Keratinocyte (primary cell): ENCODE data around the gene MCOLN3. TPM values are rescaled to one million over a fixed set of nuclear protein-coding genes. Genes with fewer than 3 reads are reported as not detected.

ENCODE experiments used
- DNase-seq: peaks from one replicate; pipeline ENCODE4 v3.0.0-alpha.2; 2011; ENCODE audit warnings: low read depth, missing footprints, low spot score
- FAIRE-seq: peaks from 2 replicates; lab custom pipeline; 2011; peaks lifted over from hg19 to GRCh38; lab: Jason Lieb, UNC
- H2AFZ ChIP-seq: 2 replicates; pipeline ENCODE4 v1.6.0; 2012; ENCODE audit warnings: low read length, control low read depth, inconsistent platforms; ENCODE audit not compliant: control insufficient read depth
- H3K27ac ChIP-seq: 2 replicates; pipeline ENCODE4 v1.5.1; 2011; ENCODE audit warnings: low read length; ENCODE audit not compliant: control insufficient read depth, insufficient read depth
- H3K27me3 ChIP-seq: 3 replicates; pipeline ENCODE4 v1.6.0; 2011; ENCODE audit warnings: low read length; ENCODE audit not compliant: control insufficient read depth, insufficient read depth; ENCODE audit errors: extremely low read depth
- H3K36me3 ChIP-seq, 2 experiments: 2 replicates in 1 of 2; 3 replicates in 1 of 2; pipeline ENCODE4 v1.5.1; 2011; ENCODE audit warnings: low read length in 2 of 2, mild to moderate bottlenecking in 1 of 2; ENCODE audit not compliant: control insufficient read depth in 2 of 2, insufficient read depth in 2 of 2; ENCODE audit errors: extremely low read depth in 1 of 2
- H3K4me1 ChIP-seq: 3 replicates; pipeline ENCODE4 v1.5.1; 2011; ENCODE audit warnings: low read length; ENCODE audit not compliant: control insufficient read depth, insufficient read depth; ENCODE audit errors: extremely low read depth
- H3K4me2 ChIP-seq: 3 replicates; pipeline ENCODE4 v1.6.0; 2011; ENCODE audit warnings: low read depth, low read length; ENCODE audit not compliant: control insufficient read depth, insufficient read depth; ENCODE audit errors: extremely low read depth
- H3K4me3 ChIP-seq, 3 experiments: fragments of 200-600 bp in 1 of 3; sonication (generic) in 1 of 3; 2 replicates in 2 of 3; 3 replicates in 1 of 3; pipeline ENCODE4 v1.5.1; 2011 to 2016; ENCODE audit warnings: low read length in 3 of 3, mild to moderate bottlenecking in 3 of 3, control low read depth in 2 of 3, inconsistent platforms in 1 of 3, low read depth in 1 of 3, mixed read lengths in 1 of 3, mixed run types in 1 of 3, moderate library complexity in 1 of 3; ENCODE audit not compliant: control insufficient read depth in 2 of 3, insufficient read depth in 2 of 3; ENCODE audit errors: extremely low read depth in 1 of 3
- H3K79me2 ChIP-seq: 2 replicates; pipeline ENCODE4 v1.6.0; 2012; ENCODE audit warnings: low read length; ENCODE audit not compliant: control insufficient read depth, insufficient read depth
- H3K9ac ChIP-seq: 3 replicates; pipeline ENCODE4 v1.6.0; 2011; ENCODE audit warnings: low read length; ENCODE audit not compliant: control insufficient read depth, insufficient read depth; ENCODE audit errors: extremely low read depth
- H3K9me1 ChIP-seq: 3 replicates; pipeline ENCODE4 v1.6.0; 2011; ENCODE audit warnings: low read length; ENCODE audit not compliant: control insufficient read depth, insufficient read depth; ENCODE audit errors: extremely low read depth
- H3K9me3 ChIP-seq: 2 replicates; pipeline ENCODE4 v1.5.1; 2012; ENCODE audit warnings: low read depth, low read length; ENCODE audit not compliant: control insufficient read depth
- H4K20me1 ChIP-seq: 3 replicates; pipeline ENCODE4 v1.6.0; 2011; ENCODE audit warnings: low read length; ENCODE audit not compliant: control insufficient read depth, insufficient read depth; ENCODE audit errors: extremely low read depth
- EZH2 ChIP-seq: IDR thresholded peaks from one replicate; pipeline ENCODE4 v1.6.1; 2012; ENCODE audit warnings: inconsistent platforms, mild to moderate bottlenecking, low read length, moderate library complexity
- dilution Hi-C: fragments of 300-500 bp; cut with MboI; formaldehyde crosslinking; loops from one replicate; pipeline ENCODE4 v1.7.0; 2020; ENCODE audit warnings: low sequenced_read_pairs; ENCODE audit not compliant: extremely low pct_ligation_motif_present
- polyA plus RNA-seq, 5 experiments: library from polyadenylated mRNA; depleted of rRNA in 3 of 5; stranded (reverse) in 3 of 5; stranded (forward) in 1 of 5; unstranded in 1 of 5; fragments of >200 nt; gene quantifications; 1 replicate in 1 of 5; 2 replicates in 3 of 5; 3 replicates in 1 of 5; pipeline versions ENCODE4 v1.2.1 to v1.2.3, GENCODE V29; 2011 to 2012; ENCODE audit warnings: missing spikeins in 2 of 5, low read depth in 1 of 5, low replicate concordance in 1 of 5
- TF ChIP-seq, protein P1 (sequence below), 3 experiments: IDR thresholded peaks in 1 of 3; conservative IDR thresholded peaks in 1 of 3; optimal IDR thresholded peaks in 1 of 3; 2 replicates in 2 of 3; 3 replicates in 1 of 3; pipeline versions ENCODE3 to v1.5.1; 2011; ENCODE audit warnings: low read length in 3 of 3, mild to moderate bottlenecking in 3 of 3, moderate library complexity in 2 of 3, control low read depth in 1 of 3, inconsistent platforms in 1 of 3; ENCODE audit not compliant: insufficient read depth in 2 of 3; ENCODE audit errors: extremely low read depth in 1 of 3

The MCOLN3 gene
- polyA plus RNA-seq, 1 donor (not counting 4 experiments of a cell fraction or from before 2014, with no cell fraction given), result 15.4 TPM

DNA sequence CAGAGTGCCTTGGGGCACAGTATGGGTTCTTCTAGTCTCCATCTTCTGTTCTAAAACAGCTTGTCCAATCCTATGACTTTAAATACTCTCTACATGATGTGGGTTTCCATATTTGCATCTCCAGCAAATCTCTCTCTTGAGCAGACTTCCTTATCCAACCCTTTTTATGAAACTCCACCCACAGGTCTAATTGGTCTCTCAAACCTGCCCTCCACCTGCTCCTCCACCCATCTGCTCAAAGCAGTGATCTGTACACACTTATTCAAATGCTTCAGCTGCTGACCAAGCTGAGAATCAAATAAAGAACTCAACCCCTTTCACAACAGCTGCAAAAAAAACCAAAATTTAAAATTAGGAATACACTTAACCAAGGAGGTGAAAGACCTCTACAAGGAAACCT is 62.9 kb downstream of the MCOLN3 start:
- Histone ChIP-seq H3K27me3 (no peaks in the 10 kb centered on the region), H2AFZ (no peak overlapping the region), H3K4me3 (no peak overlapping the region), H3K4me2 (no peak overlapping the region), H3K4me1 (no peaks in the 10 kb centered on the region), H3K9me3 (no peaks in the 10 kb centered on the region), H3K27ac (no peak overlapping the region), H3K9me1 (no peaks in the 10 kb centered on the region), H3K36me3 (no peaks in the 10 kb centered on the region), H4K20me1 (no peaks in the 10 kb centered on the region), H3K9ac (no peak overlapping the region), H3K79me2 (no peaks in the 10 kb centered on the region)
- no peak for DNase-seq
- dilution Hi-C loops, result no loop called here
- no peak for FAIRE-seq
- no peak for TF ChIP-seq EZH2
- TF ChIP-seq, protein P1, sequence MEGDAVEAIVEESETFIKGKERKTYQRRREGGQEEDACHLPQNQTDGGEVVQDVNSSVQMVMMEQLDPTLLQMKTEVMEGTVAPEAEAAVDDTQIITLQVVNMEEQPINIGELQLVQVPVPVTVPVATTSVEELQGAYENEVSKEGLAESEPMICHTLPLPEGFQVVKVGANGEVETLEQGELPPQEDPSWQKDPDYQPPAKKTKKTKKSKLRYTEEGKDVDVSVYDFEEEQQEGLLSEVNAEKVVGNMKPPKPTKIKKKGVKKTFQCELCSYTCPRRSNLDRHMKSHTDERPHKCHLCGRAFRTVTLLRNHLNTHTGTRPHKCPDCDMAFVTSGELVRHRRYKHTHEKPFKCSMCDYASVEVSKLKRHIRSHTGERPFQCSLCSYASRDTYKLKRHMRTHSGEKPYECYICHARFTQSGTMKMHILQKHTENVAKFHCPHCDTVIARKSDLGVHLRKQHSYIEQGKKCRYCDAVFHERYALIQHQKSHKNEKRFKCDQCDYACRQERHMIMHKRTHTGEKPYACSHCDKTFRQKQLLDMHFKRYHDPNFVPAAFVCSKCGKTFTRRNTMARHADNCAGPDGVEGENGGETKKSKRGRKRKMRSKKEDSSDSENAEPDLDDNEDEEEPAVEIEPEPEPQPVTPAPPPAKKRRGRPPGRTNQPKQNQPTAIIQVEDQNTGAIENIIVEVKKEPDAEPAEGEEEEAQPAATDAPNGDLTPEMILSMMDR (optimal IDR thresholded peaks at IDR 0.05 in 1 of 3, IDR thresholded peaks at IDR 0.05 in 1 of 3, conservative IDR thresholded peaks at IDR 0.05 in 1 of 3; ENCODE audit: extremely low read depth in 1 of 3, insufficient read depth in 2 of 3, low read length in 3 of 3), result no peak

DNA sequence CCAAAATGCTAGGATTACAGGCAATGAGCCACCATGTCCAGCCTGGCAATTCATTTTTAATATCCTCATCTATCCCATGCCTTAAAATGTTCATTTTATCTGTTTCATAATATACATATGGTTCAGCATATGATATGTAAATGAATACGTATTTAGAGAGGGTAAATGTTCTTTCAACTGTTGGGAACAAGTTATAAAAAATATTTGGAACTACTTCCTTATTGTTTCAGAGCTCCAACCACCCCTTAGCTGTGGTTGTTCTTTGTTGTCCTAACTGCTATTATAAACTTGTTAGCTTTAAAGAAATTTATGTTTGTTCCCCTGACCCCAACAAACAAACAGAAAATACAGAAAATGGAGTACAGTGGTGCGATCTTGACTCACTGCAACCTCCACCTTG is 65.9 kb downstream of the MCOLN3 start:
- DNase-seq, result no peak
- Histone ChIP-seq H3K36me3 (no peaks in the 10 kb centered on the region), H3K4me2 (no peak overlapping the region), H3K79me2 (no peaks in the 10 kb centered on the region), H3K27me3 (no peaks in the 10 kb centered on the region), H3K9me3 (no peaks in the 10 kb centered on the region), H3K4me3 (no peak overlapping the region), H3K4me1 (no peaks in the 10 kb centered on the region), H3K9ac (no peak overlapping the region), H4K20me1 (no peaks in the 10 kb centered on the region), H2AFZ (no peak overlapping the region), H3K27ac (no peak overlapping the region), H3K9me1 (no peaks in the 10 kb centered on the region)
- TF ChIP-seq, protein P1 (optimal IDR thresholded peaks at IDR 0.05 in 1 of 3, IDR thresholded peaks at IDR 0.05 in 1 of 3, conservative IDR thresholded peaks at IDR 0.05 in 1 of 3; ENCODE audit: extremely low read depth in 1 of 3, insufficient read depth in 2 of 3, low read length in 3 of 3), result no peak
- TF ChIP-seq EZH2, result no peak
- FAIRE-seq, result no peak
- dilution Hi-C loops, result no loop called here
